Activated CD4-positive, alpha-beta T cell treated with anti-CD3 and anti-CD28 coated beads, Interleukin-2, amount 10 ng/mL, durations not matched to agents 7 days and 5 days (primary cell): ENCODE measurements around the gene FAF2. TPM values are rescaled to one million over a fixed set of nuclear protein-coding genes. Genes with fewer than 3 reads are reported as not detected.

Experiments used
- total RNA-seq, 2 experiments: library from RNA; stranded (reverse); gene quantifications; one replicate each; pipeline ENCODE4 v1.2.3, GENCODE V29; 2021

Gene FAF2
- total RNA-seq, 2 experiments from 2014 or later: 32.3 to 41.0 TPM

Other genes starting within 250 kb of the FAF2 start
- 10 to 100 TPM; 29.9 to 30.2 TPM for gene SIMC1, start 210.0 kb upstream of the FAF2 start, total RNA-seq
- 10 to 100 TPM; 46.3 to 53.6 TPM for gene KIAA1191, start 86.6 kb upstream of the FAF2 start, total RNA-seq
- 1 to 10 TPM; 5.4 to 7.7 TPM for gene ARL10, start 82.9 kb upstream of the FAF2 start, total RNA-seq
- gene NOP16, start 59.8 kb upstream of the FAF2 start, total RNA-seq: 10 to 100 TPM; 29.1 to 34.0 TPM
- gene HIGD2A, start 59.6 kb upstream of the FAF2 start, total RNA-seq: 100 to 1,000 TPM; 143 to 150 TPM
- gene CLTB, start 31.8 kb upstream of the FAF2 start, total RNA-seq: 10 to 100 TPM; 53.8 to 65.8 TPM
- 100 to 1,000 TPM; 137 TPM for gene RNF44, start 89.0 kb downstream of the FAF2 start, total RNA-seq
- 1 to 10 TPM; 1.3 to 2.4 TPM for gene CDHR2, start 101.0 kb downstream of the FAF2 start, total RNA-seq
- gene GPRIN1, start 161.8 kb downstream of the FAF2 start, total RNA-seq: 1 to 10 TPM; 2.5 to 2.6 TPM
- not detected for gene SNCB, start 182.1 kb downstream of the FAF2 start, total RNA-seq
- not detected for gene EIF4E1B, start 182.3 kb downstream of the FAF2 start, total RNA-seq
- gene TSPAN17, start 199.1 kb downstream of the FAF2 start, total RNA-seq: 10 to 100 TPM; 39.6 to 42.5 TPM